CD4-positive, alpha-beta T cell treated with Interleukin-4 for 1 hour (primary cell): ENCODE measurements around the gene GAL.
"Not testable (repeated sequence)": the region's sequence is repeated elsewhere in the genome, so short reads cannot be mapped to it uniquely, and the experiment has no call there.

Source experiments
- DNase-seq, 2 donors: peaks; one replicate each; pipeline ENCODE4 v3.0.0-alpha.2; 2020 to 2022

GAL gene, protein sequence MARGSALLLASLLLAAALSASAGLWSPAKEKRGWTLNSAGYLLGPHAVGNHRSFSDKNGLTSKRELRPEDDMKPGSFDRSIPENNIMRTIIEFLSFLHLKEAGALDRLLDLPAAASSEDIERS

DNA sequence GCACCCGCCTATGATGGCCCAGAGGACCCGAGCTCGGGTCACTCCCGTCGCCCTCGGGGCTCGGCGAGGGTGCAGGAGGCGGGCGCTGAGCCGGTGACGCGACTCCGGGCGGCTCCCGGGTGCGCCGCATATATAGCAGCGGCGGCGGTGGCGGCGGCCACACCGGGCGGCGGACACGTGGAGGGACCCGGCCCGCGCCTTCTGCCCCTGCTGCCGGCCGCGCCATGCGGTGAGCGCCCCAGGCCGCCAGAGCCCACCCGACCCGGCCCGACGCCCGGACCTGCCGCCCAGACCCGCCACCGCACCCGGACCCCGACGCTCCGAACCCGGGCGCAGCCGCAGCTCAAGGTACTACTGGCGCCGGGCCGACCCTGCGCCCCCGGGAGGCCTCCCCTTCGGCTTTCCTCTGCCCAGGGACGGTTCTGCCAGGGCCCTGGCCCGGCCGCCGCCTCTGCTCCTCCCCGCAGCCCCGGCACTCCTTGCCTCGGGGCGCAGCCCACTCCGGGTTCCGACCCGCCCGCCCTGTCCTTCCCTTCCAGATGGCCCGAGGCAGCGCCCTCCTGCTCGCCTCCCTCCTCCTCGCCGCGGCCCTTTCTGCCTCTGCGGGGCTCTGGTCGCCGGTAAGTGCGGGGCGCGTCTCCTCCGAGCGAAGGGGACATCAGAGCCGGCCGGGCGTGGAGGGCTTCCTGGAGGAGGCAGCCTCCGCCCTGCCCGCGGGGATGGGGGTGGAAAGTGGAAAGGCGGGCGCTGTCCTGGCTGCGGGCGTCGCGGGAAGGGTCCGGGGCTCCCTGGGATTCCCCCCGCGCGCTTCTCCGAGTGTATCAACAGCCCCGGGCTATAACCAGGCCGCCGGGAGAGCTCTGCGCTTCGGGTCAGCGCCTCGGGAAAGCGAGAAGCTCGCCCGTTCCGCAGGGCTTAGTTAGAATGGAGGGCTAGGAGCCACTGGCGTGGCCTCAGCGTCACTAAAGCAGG is at the start of gene GAL:
TSS of gene GAL (plus strand) at position 160 of the 972 bp plus-strand sequence. CDS start at position 540, 380 bp downstream.
- DNase-seq = no peak

DNA sequence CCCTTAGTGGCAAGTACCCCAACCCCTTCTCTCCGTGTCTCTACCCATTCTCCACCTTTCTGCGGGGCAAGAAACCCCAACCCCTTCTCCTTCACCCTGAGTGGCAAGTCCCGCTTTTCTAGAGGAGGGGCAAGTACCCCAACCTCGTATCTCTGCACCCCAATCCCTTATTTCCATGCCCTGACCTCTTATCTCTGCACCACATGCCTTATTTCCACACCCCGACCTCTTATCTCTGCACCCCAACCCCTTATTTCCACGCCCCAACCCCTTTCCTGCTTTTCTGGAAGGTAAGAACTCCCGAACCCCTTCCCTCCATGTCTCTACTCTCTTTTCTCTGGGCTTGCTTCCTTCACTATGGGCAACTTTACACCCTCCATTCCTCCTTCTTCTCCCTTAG is 49.7 kb upstream of the GAL start:
- DNase-seq = not testable (repeated sequence)

DNA sequence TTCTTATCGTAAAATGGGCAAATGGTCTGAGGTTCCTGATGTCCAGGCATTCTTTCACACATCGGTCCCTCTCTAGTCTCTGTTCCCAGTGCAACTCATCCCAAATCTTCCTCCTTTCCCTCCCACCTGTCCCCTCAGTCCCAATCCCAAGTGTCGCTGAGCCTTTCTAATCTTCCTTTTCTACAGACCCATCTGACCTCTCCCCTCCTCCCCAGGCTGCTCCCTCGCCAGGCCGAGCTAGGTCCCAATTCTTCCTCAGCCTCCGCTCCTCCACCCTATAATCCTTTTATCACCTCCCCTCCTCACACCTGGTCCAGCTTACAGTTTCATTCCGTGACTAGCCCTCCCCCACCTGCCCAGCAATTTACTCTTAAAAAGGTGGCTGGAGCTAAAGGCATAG is 49.2 kb upstream of the GAL start:
- DNase-seq = not testable (repeated sequence)

DNA sequence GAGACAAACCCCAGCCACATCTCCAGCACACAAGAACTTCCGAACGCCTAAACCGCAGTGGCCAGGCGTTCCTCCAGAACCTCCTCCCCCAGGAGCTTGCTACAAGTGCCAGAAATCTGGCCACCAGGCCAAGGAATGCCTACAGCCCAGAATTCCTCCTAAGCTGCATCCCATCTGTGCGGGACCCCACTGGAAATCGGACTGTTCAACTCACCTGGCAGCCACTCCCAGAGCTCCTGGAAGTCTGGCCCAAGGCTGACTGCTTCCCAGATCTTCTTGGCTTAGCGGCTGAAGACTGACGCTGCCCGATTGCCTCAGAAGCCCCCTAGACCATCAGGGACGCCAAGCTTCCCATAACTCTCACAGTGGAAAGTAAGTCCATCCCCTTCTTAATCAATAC is 48.5 kb upstream of the GAL start:
- not testable (repeated sequence) for DNase-seq

DNA sequence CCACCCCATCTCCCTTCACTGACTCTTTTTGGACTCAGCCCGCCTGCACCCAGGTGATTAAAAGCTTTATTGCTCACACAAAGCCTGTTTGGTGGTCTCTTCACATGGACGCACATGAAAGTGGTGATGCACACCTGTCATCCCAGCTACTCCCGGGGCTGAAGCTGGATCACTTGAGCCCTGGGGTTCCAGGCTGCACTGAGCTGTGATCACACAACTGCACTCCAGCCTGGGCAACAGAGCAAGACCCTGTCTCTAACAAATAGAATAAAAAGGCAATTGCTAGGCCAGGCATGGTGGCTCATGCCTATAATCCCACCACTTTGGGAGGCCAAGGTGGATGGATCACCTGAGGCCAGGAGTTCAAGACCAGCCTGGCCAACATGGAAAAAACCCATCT is 45.0 kb upstream of the GAL start:
- DNase-seq = not testable (repeated sequence)

DNA sequence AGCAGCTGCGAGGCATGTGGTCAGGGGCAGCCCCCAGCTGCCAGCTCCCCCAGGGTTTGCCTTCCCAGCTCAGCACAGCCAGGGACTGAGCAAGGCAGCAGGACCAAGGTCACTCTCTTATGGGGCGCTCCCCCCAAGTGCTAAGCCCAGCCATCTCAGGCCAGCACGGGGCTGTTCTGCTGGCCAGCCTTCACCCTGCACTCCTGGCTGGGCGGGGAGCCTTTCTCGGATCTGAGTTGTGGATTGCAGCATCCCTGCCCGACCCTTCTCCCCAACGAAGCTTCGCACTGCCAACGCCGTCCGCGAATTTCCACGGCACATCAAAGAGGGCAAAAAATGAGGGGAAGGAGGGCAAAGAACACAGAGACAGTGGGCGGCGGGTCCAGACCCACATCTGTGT is 42.5 kb upstream of the GAL start:
- DNase-seq = no peak

DNA sequence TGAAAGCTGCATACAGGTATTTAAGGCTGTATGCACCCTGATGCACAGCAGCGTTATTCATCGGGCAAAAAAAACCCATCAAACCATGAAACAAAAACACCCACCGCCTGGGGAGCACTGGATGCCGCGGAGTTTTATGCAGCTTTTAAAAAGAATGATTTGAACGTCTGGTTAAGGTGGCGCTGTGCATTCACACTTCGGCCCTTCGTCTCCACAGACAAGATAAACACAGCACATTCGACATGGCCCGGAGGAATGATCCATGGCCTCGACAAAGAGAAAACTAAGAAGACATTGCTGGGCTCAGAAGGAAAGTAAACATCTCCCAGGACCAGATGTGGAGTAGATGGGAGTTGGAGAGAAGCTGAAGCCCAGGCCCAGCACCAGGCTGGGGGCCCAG is 40.8 kb upstream of the GAL start:
- no peak for DNase-seq

DNA sequence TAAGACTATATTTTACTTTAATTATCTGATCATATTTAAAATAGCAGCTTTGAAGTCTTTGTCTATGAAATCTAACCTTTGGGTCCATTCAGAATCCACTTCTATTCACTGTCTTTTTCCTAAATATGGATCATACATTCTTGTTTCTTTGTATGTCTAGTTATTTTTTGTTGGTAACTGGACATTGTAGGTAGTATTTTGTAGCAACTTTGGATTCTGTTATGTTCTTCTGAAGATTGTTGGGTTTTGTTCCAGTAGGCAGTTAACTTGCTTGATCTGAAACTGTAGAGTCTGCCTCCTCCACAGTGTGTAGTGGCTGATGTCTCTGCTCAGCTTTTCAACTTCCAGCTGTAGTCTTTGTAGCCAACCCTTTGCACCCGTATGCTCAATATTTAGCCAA is 37.5 kb upstream of the GAL start:
- DNase-seq = no peak

DNA sequence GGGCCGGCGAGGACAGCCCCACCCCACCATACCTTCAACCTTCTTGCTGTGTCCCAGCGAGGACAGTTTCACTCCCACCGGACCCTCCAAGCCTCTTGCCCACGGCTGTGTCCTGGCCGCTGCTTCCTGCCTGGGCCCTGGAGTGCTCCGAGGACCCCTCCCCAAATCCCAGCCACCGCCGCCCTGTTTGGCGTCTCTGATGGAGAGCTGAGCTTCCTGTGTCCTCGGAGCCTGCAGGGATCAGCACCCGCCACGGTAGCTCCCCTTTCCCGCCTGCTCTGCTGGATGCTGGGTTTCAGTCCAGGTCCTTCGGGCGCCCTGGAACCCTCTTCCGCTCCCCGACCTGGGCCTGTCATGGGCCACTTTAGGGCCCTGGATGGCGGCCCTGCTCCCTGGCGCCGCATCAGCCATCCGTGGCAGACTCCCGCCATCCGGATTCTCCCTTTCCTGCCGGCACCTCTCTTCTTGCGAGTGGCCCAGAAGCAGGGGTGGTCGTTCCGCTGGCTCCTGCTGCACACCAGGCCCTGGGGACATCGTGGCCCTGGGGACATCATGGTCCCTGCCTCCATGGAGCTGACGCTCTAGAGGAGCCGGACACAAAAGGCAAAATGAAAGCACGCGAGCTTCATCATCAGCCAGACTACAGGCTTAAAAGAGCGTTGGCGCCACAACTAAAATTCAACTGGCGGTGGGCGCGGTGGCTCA is 34.3 kb upstream of the GAL start:
- no peak for DNase-seq

DNA sequence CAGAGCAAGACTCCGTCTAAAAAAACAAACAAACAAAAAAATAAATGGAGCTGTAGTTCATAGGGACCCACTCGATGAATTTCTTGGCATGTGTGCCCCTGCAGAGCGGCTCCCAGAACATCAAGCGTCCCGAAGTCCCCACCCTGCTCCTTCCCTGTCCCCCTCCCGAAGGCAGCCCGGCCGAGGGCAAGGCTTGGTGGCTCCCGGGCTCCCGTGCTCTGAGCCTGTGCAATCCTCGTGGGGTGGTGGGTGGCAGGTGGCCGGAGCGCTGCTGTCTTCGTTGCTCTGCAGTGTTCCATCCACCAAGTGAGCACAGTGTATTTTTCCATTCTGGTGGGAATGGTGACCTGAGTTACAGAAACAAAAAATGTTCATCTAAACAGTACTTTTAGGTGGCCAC is 33.5 kb upstream of the GAL start:
- no peak for DNase-seq

DNA sequence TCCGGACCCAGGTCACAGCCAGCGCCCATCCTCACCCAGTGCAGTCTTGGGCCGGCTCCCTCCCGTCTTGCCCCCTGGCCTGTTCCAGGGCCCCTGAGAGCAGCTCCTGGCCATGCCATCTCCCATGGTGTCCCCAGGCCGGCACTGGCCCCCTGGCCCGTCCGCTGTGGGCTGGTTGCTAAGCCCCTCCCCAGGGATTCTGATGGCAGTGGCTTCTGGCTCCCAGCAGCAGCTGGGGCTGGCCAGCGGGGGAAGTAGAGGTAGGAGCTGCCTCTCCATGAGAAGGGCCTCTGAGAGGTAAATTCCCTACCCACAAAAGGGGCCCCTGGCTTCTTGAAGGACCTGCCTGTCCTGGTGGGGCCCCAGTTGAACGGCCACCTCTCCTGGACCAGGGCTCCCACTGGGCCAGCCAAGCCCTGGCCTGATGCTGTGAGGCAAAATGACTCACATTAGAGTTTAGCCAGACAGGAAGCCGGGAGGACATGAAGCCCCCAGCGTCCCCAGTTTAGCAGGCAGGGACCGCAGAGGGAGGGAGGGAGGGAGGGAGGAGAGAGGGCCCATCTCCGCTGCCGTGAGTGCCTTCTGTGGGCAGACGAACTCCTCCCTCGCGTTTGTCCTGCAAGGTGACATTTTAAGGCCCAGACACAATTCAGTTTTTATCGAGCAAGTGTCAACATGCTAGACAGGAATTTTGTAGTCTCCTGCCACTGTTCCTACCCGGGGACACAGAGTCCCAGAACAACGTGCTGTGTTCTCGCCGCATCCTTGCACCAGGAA is 32.9 kb upstream of the GAL start:
- no peak for DNase-seq

DNA sequence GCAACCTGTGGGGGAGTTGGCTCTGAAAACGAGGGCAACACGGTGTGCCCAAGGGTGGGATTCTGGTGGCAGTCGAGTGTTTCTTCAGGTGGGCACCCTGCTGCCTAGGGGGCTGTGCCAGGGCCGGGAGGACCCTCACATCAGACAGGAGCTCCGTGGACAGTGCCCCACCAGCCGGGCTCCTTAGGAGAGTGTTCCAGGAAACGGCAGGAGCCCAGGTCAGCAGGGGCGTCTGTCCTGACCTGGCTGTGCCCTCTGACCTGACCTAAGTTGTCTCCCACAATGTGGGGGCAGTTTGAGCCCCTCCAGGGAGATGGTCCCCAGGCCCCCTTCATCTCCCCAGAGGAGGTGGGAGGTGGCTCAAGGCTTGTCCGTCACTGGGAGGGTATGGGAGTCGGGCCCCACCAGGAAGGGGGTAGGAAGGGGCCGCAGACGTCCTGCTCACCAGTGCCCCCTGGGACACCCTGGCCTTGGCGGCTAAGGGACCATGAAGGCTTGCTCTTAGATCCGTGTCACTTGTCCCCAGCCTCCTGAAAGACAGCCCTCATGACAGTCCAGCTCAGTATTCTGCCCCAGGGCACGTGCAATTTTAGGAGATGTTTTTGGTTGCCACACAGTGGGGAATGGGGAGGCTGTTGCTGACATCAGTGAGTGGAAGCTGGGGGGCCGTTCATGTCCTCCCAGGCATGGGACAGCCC is 32.2 kb upstream of the GAL start:
- DNase-seq = no peak

DNA sequence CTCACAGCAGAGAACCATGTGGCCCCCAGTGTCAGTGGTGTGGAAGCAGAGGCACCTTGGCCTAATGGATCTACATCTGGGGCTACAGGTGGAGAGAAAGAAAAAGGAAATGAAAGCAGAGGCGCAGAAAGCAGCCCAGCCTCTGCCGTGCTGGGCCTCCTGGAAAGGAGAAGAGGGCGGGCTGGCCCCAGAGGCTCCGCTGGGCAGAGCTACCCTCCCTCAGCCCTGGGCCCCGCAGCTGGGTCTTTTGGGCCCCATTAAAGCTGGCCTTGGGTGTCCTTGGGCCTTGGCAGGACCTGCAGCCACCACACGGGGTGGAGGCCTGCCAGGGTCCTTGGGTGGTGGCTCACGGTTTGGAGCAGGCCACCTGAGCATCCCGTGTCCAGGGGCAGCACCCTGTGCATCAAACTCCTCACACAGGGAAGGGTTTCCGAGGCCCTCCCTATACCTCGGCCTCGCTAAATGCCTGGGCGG is 31.6 kb upstream of the GAL start:
- DNase-seq = no peak

DNA sequence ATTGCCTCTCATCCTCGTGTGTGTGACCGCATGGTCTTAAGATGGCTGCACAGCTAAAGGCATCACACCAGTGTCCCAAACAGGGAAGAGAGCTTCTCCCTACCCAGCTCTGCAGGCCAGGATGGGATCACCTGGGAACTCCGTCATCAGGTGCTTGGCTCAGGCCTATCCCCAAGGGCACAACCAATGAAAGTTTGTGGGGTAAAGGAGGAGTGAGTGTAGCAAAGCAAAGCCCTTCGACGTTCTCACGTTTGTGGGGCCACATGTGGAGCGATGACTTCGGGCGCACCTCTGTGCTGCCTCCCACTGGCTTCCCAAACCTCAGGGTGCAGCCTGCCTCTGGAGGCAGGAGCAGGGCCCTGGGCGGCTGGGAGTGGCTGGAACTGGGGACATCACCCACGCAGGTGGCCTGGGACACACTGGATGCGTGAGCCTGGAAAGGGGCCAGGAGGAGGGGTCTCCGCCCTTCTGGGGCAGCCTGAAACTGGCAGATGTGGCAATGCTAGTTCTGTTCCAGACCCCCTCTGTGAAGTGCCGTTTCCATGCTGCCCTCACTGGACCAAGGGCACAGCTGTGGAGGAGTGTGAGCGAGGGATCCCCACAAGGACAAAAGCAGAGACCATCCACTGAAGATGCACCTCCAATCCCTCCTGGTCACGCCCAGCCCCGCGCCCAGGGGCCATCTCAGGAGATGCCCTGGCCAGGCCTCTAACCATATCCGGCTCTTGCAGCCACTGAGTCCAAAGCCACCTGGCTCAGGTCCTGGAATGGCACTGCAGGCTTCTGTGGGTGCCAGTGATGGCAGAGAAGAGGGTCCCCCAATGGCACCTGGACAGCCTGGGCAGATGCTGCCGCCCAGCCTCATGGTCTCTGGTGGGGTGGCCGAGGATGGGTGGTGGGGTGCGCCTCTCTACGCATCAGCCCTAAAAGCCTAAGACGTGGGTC is 30.6 kb upstream of the GAL start:
- no peak for DNase-seq

DNA sequence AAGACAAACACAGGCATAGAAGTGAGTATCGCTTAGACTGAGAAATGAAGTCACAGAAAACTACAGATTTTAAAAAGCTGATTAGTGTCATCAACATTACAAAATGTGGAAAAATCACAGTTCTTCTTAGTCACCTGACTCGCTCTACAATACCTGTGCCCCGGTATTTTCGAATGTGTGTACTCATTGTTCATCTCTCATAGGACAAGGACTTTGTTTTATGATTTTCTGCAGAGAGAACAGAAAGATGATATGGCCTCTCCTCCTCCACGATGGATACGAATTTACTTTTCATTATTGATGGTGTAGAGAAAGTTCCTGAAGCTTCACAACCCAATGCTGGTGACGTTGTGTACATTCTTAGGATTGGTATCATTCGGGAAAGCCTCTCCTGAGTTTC is 29.4 kb upstream of the GAL start:
- DNase-seq = no peak

DNA sequence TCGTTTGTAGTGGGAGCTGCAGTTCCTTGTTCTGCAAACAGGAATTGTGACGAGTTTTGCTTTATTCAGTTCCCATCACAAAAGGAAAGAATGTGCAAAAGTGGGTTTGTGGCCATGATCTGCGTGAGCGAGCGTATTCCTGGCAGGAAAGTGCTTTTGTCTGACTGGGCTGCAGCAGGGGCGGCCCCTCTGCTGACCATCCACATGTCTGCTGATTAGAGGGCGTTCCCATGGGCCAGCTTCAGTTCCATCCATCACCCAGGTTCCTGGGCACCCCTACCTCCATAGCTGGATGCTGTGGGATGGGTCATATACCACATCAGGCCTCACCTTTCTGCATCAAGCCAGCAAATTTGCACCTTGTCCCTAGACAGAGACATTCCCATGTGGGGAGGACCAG is 28.9 kb upstream of the GAL start:
- no peak for DNase-seq

DNA sequence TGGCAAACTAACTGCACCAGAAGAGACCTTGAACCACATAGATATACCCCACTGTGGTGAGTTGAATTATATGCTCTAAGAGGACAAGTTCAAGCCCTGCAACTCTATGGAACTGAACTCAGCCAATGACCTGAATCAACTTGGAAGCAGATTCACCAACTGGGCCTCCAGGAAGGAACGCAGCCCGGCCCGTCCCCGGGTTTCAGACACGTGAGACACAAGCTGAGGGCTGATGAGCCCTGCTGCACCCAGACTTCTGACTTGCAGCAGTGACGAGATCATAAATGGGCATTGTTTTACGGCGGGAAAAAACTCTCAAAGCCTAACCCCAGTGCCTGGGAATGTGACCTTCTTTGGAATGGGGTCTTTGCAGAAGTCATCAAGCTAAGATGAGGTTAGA is 28.5 kb upstream of the GAL start:
- DNase-seq = no peak

DNA sequence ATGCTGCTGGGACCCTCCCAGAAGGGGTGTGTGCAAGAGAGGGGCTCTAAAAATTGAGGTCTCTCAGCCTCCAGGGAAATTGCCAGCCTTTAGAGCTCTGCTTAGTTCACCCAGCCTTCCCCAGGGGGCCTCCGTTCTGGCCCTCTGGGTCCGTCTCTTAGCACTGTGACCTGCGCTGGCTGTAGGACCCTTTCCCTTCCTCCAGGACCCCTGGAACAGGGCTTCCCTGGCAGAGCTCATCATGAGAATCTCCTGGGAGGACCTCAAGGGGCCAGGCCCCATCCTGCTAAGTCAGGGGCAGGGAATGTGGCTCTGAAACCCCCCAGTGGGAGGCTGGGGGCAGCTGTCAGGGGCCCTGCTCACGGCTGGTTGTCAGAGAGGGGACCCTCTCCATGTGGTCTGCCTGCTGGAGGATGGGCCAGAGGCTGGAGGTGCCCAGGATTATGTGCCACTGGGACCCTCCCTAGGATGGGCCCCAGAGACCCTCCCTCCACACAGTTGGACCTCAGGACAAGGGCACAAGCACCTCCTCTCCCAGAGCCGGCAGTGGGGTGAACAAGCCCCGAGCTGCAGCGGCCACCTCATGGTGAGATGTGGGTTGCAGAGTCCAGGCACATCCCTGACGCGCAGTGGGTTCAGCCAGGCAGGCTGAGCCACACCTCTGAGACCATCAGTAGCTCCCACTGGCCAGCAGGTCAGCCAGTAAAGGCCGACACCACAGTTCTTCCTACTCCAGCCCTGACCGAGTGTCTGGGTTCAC is 27.1 kb upstream of the GAL start:
- DNase-seq = no peak

DNA sequence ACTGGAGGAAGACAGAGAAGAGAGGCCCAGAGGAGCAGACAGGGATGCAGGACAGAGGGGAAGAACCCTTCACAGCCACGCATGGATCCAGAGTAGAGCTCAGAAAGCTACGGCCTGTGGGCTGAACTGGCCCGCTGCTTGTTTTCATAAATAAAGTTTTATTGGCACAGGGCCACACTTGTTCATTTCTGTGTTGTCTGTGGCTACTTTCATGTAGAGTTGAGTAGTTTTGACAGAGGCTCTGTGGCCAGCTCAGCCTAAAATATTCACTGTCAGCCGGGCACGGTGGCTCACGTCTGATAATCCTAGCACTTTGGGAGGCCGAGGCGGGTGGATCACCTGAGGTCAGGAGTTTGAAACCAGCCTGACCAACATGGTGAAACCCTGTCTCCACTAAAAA is 26.2 kb upstream of the GAL start:
- no peak for DNase-seq

DNA sequence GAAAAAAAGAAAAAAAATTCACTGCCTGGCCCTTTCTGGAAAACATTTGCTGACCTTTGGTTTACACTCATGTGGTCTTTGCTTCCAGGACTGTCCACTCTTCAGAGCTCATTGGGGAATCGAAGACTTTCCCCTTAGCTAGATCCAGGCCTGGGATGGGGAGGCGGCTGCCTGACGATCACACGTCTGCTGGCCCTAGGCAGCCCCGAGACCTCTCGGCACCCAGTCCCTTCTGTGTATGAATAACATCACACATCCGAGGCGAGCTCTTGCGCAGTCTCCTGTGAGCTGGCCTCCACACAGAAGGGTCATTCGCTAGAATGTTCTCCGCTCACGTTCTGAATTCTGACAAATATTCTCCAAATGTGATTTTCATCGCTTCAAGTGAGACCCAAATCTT is 25.7 kb upstream of the GAL start:
- no peak for DNase-seq
